Endothelial cell of umbilical vein (primary cell): ENCODE results near the gene ATXN10.

Experiments
- EZH2 ChIP-seq: IDR thresholded peaks from 2 replicates; pipeline ENCODE4 v1.6.1; 2012; ENCODE audit warnings: borderline replicate concordance, low read depth, mild to moderate bottlenecking, moderate library complexity, low read length, inconsistent platforms; ENCODE audit not compliant: severe bottlenecking
- FOS ChIP-seq: IDR thresholded peaks from 2 replicates; pipeline ENCODE4 v1.6.1; 2011; ENCODE audit warnings: mild to moderate bottlenecking, low read length, moderate library complexity, borderline replicate concordance; ENCODE audit not compliant: insufficient read depth
- POLR2A ChIP-seq: IDR thresholded peaks from 2 replicates; pipeline ENCODE4 v1.6.1; 2012; ENCODE audit warnings: low read depth, mild to moderate bottlenecking, control low read depth, low read length
- POLR2AphosphoS5 ChIP-seq: IDR thresholded peaks from 2 replicates; pipeline ENCODE4 v1.6.1; 2012; ENCODE audit warnings: low read depth, mild to moderate bottlenecking, control low read depth, low read length, moderate library complexity; ENCODE audit not compliant: insufficient read depth
- TF ChIP-seq, protein P1 (sequence below), 2 donors: IDR thresholded peaks; 1 replicate in 1 of 2; 2 replicates in 1 of 2; pipeline ENCODE4 v1.5.1; 2011; ENCODE audit warnings: low read length in 2 of 2, mild to moderate bottlenecking in 2 of 2, moderate library complexity in 2 of 2, control low read depth in 1 of 2, inconsistent platforms in 1 of 2, low read depth in 1 of 2; ENCODE audit not compliant: insufficient read depth in 1 of 2; ENCODE audit errors: extremely low read depth in 1 of 2

DNA sequence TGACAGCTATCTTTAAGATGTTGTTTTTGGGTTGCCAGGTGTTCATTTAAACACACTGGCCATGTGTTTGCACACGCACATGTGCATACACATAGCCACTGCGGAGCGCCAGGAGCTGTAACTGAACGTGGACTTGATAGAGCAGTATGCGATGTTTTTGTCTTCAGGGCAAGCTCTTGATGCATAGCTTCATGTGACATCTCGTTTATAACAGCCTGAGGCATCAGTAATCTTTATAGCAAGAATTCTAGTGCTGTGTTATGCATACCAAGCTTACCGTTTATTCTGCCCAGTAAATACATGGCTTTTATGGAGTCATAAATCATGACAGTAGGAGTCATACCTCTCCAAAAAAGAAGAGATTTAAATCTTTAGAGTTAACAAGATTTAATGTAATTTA is 87.0 kb downstream of the ATXN10 start:
- TF ChIP-seq, protein P1, sequence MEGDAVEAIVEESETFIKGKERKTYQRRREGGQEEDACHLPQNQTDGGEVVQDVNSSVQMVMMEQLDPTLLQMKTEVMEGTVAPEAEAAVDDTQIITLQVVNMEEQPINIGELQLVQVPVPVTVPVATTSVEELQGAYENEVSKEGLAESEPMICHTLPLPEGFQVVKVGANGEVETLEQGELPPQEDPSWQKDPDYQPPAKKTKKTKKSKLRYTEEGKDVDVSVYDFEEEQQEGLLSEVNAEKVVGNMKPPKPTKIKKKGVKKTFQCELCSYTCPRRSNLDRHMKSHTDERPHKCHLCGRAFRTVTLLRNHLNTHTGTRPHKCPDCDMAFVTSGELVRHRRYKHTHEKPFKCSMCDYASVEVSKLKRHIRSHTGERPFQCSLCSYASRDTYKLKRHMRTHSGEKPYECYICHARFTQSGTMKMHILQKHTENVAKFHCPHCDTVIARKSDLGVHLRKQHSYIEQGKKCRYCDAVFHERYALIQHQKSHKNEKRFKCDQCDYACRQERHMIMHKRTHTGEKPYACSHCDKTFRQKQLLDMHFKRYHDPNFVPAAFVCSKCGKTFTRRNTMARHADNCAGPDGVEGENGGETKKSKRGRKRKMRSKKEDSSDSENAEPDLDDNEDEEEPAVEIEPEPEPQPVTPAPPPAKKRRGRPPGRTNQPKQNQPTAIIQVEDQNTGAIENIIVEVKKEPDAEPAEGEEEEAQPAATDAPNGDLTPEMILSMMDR (IDR thresholded peaks at IDR 0.05; ENCODE audit: extremely low read depth in 1 of 2, insufficient read depth in 1 of 2, low read depth in 1 of 2, low read length in 2 of 2): no peak
- TF ChIP-seq POLR2AphosphoS5: no peak
- no peak for TF ChIP-seq POLR2A
- no peak for TF ChIP-seq EZH2
- TF ChIP-seq FOS: no peak
